Liver (tissue), 9 donors: ENCODE data around the gene LETMD1. TPM values are rescaled to one million over a fixed set of nuclear protein-coding genes. Genes with fewer than 3 reads are reported as not detected.

Experiments
- DNase-seq: peaks from one replicate; pipeline ENCODE4 v3.0.0-alpha.2; 2017; ENCODE audit warnings: low spot score
- H3K27ac ChIP-seq, 2 donors: one replicate each; pipeline ENCODE4 v1.7.0; 2013; ENCODE audit warnings: inconsistent platforms in 2 of 2, low read length in 2 of 2, control low read depth in 1 of 2, low read depth in 1 of 2, mild to moderate bottlenecking in 1 of 2
- H3K27me3 ChIP-seq, 4 donors: one replicate each; pipeline versions ENCODE4 v1.6.1 to v1.7.0; 2013; ENCODE audit warnings: low read length in 3 of 4, inconsistent platforms in 1 of 4, mild to moderate bottlenecking in 1 of 4, moderate library complexity in 1 of 4; ENCODE audit not compliant: control insufficient read depth in 4 of 4, insufficient read depth in 4 of 4
- H3K36me3 ChIP-seq, 4 donors: one replicate each; pipeline versions ENCODE4 v1.6.1 to v1.7.0; 2013; ENCODE audit warnings: low read length in 3 of 4, mild to moderate bottlenecking in 3 of 4, low read depth in 1 of 4, moderate library complexity in 1 of 4; ENCODE audit not compliant: control insufficient read depth in 4 of 4, insufficient read depth in 3 of 4
- H3K4me1 ChIP-seq, 4 donors: one replicate each; pipeline versions ENCODE4 v1.6.1 to v1.7.0; 2013; ENCODE audit warnings: low read length in 3 of 4, mild to moderate bottlenecking in 3 of 4, moderate library complexity in 1 of 4; ENCODE audit not compliant: control insufficient read depth in 4 of 4, insufficient read depth in 4 of 4
- H3K4me3 ChIP-seq, 3 donors: one replicate each; pipeline versions ENCODE4 v1.6.1 to v1.7.0; 2013; ENCODE audit warnings: low read length in 3 of 3, control low read depth in 1 of 3, low read depth in 1 of 3, mild to moderate bottlenecking in 1 of 3
- H3K9ac ChIP-seq, 2 donors: one replicate each; pipeline ENCODE4 v1.7.0; 2013; ENCODE audit warnings: low read length in 2 of 2, mild to moderate bottlenecking in 2 of 2, moderate library complexity in 2 of 2, control low read depth in 1 of 2, low read depth in 1 of 2
- H3K9me3 ChIP-seq, 4 donors: one replicate each; pipeline versions ENCODE4 v1.6.1 to v1.7.0; 2013; ENCODE audit warnings: low read length in 3 of 4; ENCODE audit not compliant: control insufficient read depth in 4 of 4
- ATF3 ChIP-seq: IDR thresholded peaks from 2 replicates; pipeline ENCODE4 v1.6.1; 2016; ENCODE audit warnings: antibody characterized with exemption
- FOXA1 ChIP-seq: IDR thresholded peaks from 2 replicates; pipeline ENCODE4 v1.6.1; 2016; ENCODE audit warnings: antibody characterized with exemption
- FOXA2 ChIP-seq: IDR thresholded peaks from 2 replicates; pipeline ENCODE4 v1.6.1; 2016; ENCODE audit warnings: antibody characterized with exemption
- GABPA ChIP-seq, 2 donors: IDR thresholded peaks in 1 of 2; conservative IDR thresholded peaks in 1 of 2; 2 replicates each; pipeline ENCODE4 v1.6.1; 2016; ENCODE audit warnings: antibody characterized with exemption in 2 of 2, mild to moderate bottlenecking in 1 of 2, moderate library complexity in 1 of 2
- HNF4A ChIP-seq, 2 donors: conservative IDR thresholded peaks; 2 replicates each; pipeline ENCODE4 v1.6.1; 2016; ENCODE audit warnings: antibody characterized with exemption in 2 of 2, mild to moderate bottlenecking in 2 of 2
- HNF4G ChIP-seq: IDR thresholded peaks from 2 replicates; pipeline ENCODE4 v1.6.1; 2016; ENCODE audit warnings: antibody characterized with exemption
- JUND ChIP-seq, 2 donors: IDR thresholded peaks; 2 replicates each; pipeline ENCODE4 v1.6.1; 2016; ENCODE audit warnings: antibody characterized with exemption in 2 of 2
- MAX ChIP-seq: IDR thresholded peaks from 2 replicates; pipeline ENCODE4 v1.6.1; 2016; ENCODE audit warnings: antibody characterized with exemption
- NR2F2 ChIP-seq: IDR thresholded peaks from 2 replicates; pipeline ENCODE4 v1.6.1; 2016; ENCODE audit warnings: antibody characterized with exemption
- RAD21 ChIP-seq, 2 donors: IDR thresholded peaks; 2 replicates each; pipeline ENCODE4 v1.6.1; 2016; ENCODE audit warnings: antibody characterized with exemption in 2 of 2, mild to moderate bottlenecking in 2 of 2
- REST ChIP-seq: IDR thresholded peaks from 2 replicates; pipeline ENCODE4 v1.6.1; 2016; ENCODE audit warnings: antibody characterized with exemption, mild to moderate bottlenecking
- RXRA ChIP-seq, 2 donors: IDR thresholded peaks; 2 replicates each; pipeline ENCODE4 v1.6.1; 2017 to 2018; ENCODE audit warnings: antibody characterized with exemption in 2 of 2, mild to moderate bottlenecking in 1 of 2
- SP1 ChIP-seq: IDR thresholded peaks from 2 replicates; pipeline ENCODE4 v1.6.1; 2018; ENCODE audit warnings: antibody characterized with exemption, mild to moderate bottlenecking
- WGBS: extraction: QIAGEN DNeasy Blood & Tissue Kit; methylation state at CpG from one replicate; pipeline ENCODE4 v1.1.7; 2013; 5-methylcytosine and 5-hydroxymethylcytosine counted together
- polyA plus RNA-seq, 2 donors: library from polyadenylated mRNA; stranded (reverse) in 1 of 2; unstranded in 1 of 2; fragments of 200-250 nt in 1 of 2; fragments of >200 nt in 1 of 2; fragmentation: Nextera tagmentation in 1 of 2; extraction: Ambion mirVana in 1 of 2; gene quantifications; one replicate each; pipeline versions ENCODE4 v1.2.1 to v1.2.3, GENCODE V29; 2013 to 2015
- total RNA-seq, 2 donors: library from RNA; depleted of rRNA; stranded (reverse); fragments of >200 nt; gene quantifications; one replicate each; pipeline ENCODE4 v1.2.3, GENCODE V29; 2014
- donor health status: healthy.
- donor health status: healthy.
- donor health status: healthy.
- donor health status: healthy.
- donor health status: healthy.

The LETMD1 gene
- total and polyA plus RNA-seq, 4 donors: 17.6 to 41.0 (median 22.5) TPM

- Histone ChIP-seq H3K4me3 (no peak overlapping the region), H3K4me1 (peaks cover 0 to 5% (median 2%) of the 10 kb centered on the region in 4 donors), H3K27ac (peak overlapping the region; percentile 73 to 77), H3K9ac (peak overlapping the region in 1 of 2 donors; percentile 54), H3K9me3 (no peaks in the 10 kb centered on the region), H3K36me3 (peaks cover 0 to 19% (median 17%) of the 10 kb centered on the region in 4 donors), H3K27me3 (no peaks in the 10 kb centered on the region)
- no peak for DNase-seq
- TF ChIP-seq ATF3: no peak
- no peak for TF ChIP-seq SP1
- TF ChIP-seq NR2F2: no peak
- no peak for TF ChIP-seq RXRA (IDR thresholded peaks at IDR 0.05)
- no peak for TF ChIP-seq REST
- TF ChIP-seq FOXA1: no peak
- TF ChIP-seq GABPA (IDR thresholded peaks at IDR 0.05 in 1 of 2, conservative IDR thresholded peaks at IDR 0.05 in 1 of 2): no peak
- TF ChIP-seq HNF4A (conservative IDR thresholded peaks at IDR 0.05): no peak
- TF ChIP-seq FOXA2: no peak
- TF ChIP-seq JUND (IDR thresholded peaks at IDR 0.05): no peak
- TF ChIP-seq MAX: no peak
- WGBS: 97% methylated on average over 1 of the region's 1 CpG
Measured at GRCh38 chr12:51008329-51009055, 39.6 kb upstream of the LETMD1 start.

GRCh38 chr12:51009056-51009440, 39.1 kb upstream of the LETMD1 start:
- H3K27ac ChIP-seq: peak overlapping the region; percentile 73 to 77
- H3K36me3 ChIP-seq: peaks cover 0 to 19% (median 16%) of the 10 kb centered on the region in 4 donors
- peak; percentile 33 to 40 for TF ChIP-seq HNF4A (conservative IDR thresholded peaks at IDR 0.05)
- TF ChIP-seq RAD21 (IDR thresholded peaks at IDR 0.05): peak in 1 of 2 donors; percentile 47
- TF ChIP-seq MAX: no peak
- TF ChIP-seq HNF4G: no peak
- TF ChIP-seq SP1: peak; percentile 43
- TF ChIP-seq RXRA (IDR thresholded peaks at IDR 0.05): peak in 1 of 2 donors; percentile 12
- no peak for TF ChIP-seq FOXA1
- TF ChIP-seq ATF3: no peak
- H3K4me1 ChIP-seq: peaks cover 0 to 5% (median 2%) of the 10 kb centered on the region in 4 donors
- H3K9me3 ChIP-seq: no peaks in the 10 kb centered on the region
- H3K9ac ChIP-seq: peak overlapping the region in 1 of 2 donors; percentile 54
- WGBS: 76% methylated on average over 8 of the region's 8 CpGs
- no peaks in the 10 kb centered on the region for H3K27me3 ChIP-seq
- no peak for DNase-seq
- no peak overlapping the region for H3K4me3 ChIP-seq
